HG03175 (cell line): ENCODE data around the gene SEC63.
A peak's percentile ranks its signal among the peaks of the same experiment; 100 is the strongest.
"Not testable (repeated sequence)": the region's sequence is repeated elsewhere in the genome, so short reads cannot be mapped to it uniquely, and the experiment has no call there.

Experiments used
- ATAC-seq: cut with Tn5 transposase; IDR thresholded peaks from one replicate; pipeline ENCODE4 v1.9.1; 2021; ENCODE audit warnings: mild to moderate bottlenecking, moderate library complexity; ENCODE audit not compliant: unreplicated experiment

SEC63 gene

GRCh38 chr6:107957909-107958688 lies at the start of gene SEC63:
Gene SEC63 (minus strand): TSS chr6:107958208. CDS start chr6:107958009, 199 bp downstream.
- peak; percentile 93 for ATAC-seq

- no peak for ATAC-seq
Observed at GRCh38 chr6:108005961-108006360, 48.0 kb upstream of the SEC63 start.

- ATAC-seq = no peak
Observed at GRCh38 chr6:108004861-108005260, 46.9 kb upstream of the SEC63 start.

GRCh38 chr6:108002365-108003221 lies 44.6 kb upstream of the SEC63 start:
- ATAC-seq = no peak

- ATAC-seq = no peak
Observed at GRCh38 chr6:108001696-108002231, 43.8 kb upstream of the SEC63 start.

GRCh38 chr6:108000259-108000658 lies 42.3 kb upstream of the SEC63 start:
- not testable (repeated sequence) for ATAC-seq

- ATAC-seq = no peak
Observed at GRCh38 chr6:107999341-107999740, 41.3 kb upstream of the SEC63 start.

- no peak for ATAC-seq
Observed at GRCh38 chr6:107991772-107992550, 34.0 kb upstream of the SEC63 start.

GRCh38 chr6:107991061-107991460 lies 33.1 kb upstream of the SEC63 start:
- ATAC-seq = no peak

GRCh38 chr6:107990587-107990986 lies 32.6 kb upstream of the SEC63 start:
- not testable (repeated sequence) for ATAC-seq

- ATAC-seq = no peak
Observed at GRCh38 chr6:107989166-107990094, 31.4 kb upstream of the SEC63 start.

- no peak for ATAC-seq
Observed at GRCh38 chr6:107988570-107988969, 30.6 kb upstream of the SEC63 start.

- ATAC-seq = no peak
Observed at GRCh38 chr6:107987805-107988204, 29.8 kb upstream of the SEC63 start.

GRCh38 chr6:107985701-107986100 lies 27.7 kb upstream of the SEC63 start:
- ATAC-seq = no peak

- ATAC-seq = no peak
Observed at GRCh38 chr6:107983811-107984210, 25.8 kb upstream of the SEC63 start.

GRCh38 chr6:107982486-107982885 lies 24.5 kb upstream of the SEC63 start:
- ATAC-seq = no peak

- ATAC-seq = no peak
Observed at GRCh38 chr6:107981695-107982094, 23.7 kb upstream of the SEC63 start.

- ATAC-seq = no peak
Observed at GRCh38 chr6:107977283-107977682, 19.3 kb upstream of the SEC63 start.

GRCh38 chr6:107976155-107976783 lies 18.3 kb upstream of the SEC63 start:
- no peak for ATAC-seq
